BJ (cell line): ENCODE results near the gene SFI1. TPM values are rescaled to one million over a fixed set of nuclear protein-coding genes. Genes with fewer than 3 reads are reported as not detected.

Experiments used
- CTCF ChIA-PET: fragments of 350-600 bp; formaldehyde crosslinking; extraction: SDS; loops from one replicate; lab custom pipeline; 2021; ENCODE audit warnings: antibody characterized with exemption, inconsistent platforms; lab: Yijun Ruan, JAX
- POLR2A ChIA-PET: fragments of 300-600 bp; sonication (Branson Sonifier 250); formaldehyde crosslinking; extraction: SDS; loops from one replicate; lab custom pipeline; 2021; ENCODE audit warnings: antibody characterized with exemption; lab: Charles Lee
- DNase-seq: peaks from one replicate; pipeline ENCODE4 v3.0.0-alpha.2; 2011; ENCODE audit warnings: low read depth
- H3K27me3 ChIP-seq: 2 replicates; pipeline ENCODE4 v1.6.0; 2011; ENCODE audit warnings: low read length; ENCODE audit not compliant: control insufficient read depth, insufficient read depth
- H3K36me3 ChIP-seq: 2 replicates; pipeline ENCODE4 v1.5.1; 2011; ENCODE audit warnings: low read length; ENCODE audit not compliant: control insufficient read depth, insufficient read depth
- H3K4me3 ChIP-seq: 2 replicates; pipeline ENCODE4 v1.5.1; 2011; ENCODE audit warnings: low read depth, mild to moderate bottlenecking, control low read depth, low read length
- CTCF ChIP-seq: IDR thresholded peaks from 2 replicates; pipeline ENCODE4 v1.5.1; 2011; ENCODE audit warnings: low read depth, mild to moderate bottlenecking, control low read depth, inconsistent platforms, low read length, moderate library complexity; ENCODE audit not compliant: insufficient read depth
- polyA plus RNA-seq: library from polyadenylated mRNA; depleted of rRNA; stranded (reverse); fragments of >200 nt; gene quantifications from 2 replicates; pipeline ENCODE4 v1.2.3, GENCODE V29; 2011

The SFI1 gene
- polyA plus RNA-seq, 1 experiment, result 7.1 TPM

DNA sequence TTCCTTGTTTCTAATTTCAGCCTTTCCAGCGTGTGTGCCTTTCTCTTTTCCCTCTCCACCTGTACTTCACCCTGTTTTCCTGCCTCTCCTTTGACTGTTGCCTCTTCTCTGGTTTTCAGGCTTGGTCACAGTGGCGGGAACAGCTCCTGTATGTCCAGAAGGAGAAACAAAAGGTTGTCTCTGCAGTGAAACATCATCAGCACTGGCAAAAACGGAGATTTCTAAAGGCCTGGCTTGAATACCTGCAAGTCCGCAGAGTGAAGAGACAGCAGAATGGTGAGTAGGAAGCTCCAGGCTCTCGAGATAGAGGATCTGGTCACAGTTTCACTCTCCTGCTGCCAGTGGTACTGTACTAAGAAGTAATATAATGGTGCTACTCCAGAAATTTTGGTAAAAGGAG lies 76.6 kb downstream of the SFI1 start:
- Histone ChIP-seq H3K27me3 (no peaks in the 10 kb centered on the region), H3K4me3 (no peak overlapping the region), H3K36me3 (no peaks in the 10 kb centered on the region)
- ChIA-PET CTCF (interaction anchor here (0.6 to 1.4 kb wide), 4 partner anchors 11 to 55 kb away, joined by 3 to 6 read pairs (median 4); no protein-coding TSS in a partner anchor), POLR2A (no interaction called here)
- DNase-seq, result no peak
- TF ChIP-seq CTCF, result no peak

DNA sequence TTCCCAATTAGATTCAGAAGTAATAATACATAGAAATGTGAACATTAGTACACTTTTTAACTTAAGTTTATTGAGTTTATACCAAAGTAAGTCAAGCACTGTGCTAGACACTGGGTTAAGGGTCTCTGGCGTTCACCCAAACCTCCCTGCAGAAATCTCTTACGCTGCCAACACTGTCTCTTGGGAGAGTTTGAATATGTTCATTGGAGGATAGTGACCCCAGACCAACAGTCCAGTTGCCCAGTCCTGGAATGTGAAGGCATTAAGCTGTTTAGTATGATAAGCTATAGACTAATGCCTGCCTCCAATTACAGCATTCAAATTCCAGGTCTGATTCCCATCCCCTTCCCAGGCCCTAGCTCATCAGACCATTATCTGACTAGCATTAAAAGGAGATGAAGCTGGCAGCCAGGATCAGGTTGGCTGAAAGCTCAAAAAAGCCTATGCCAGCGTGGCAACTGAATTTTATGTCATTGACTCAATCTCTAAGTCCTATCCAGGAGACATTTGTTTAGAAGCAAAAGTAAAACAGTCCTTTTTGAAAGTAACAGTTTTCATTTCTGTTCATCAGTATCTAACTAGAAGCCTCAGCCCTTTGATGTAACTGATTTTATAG lies 77.8 kb downstream of the SFI1 start:
- POLR2A ChIA-PET, result no interaction called here
- no peaks in the 10 kb centered on the region for H3K27me3 ChIP-seq
- DNase-seq, result no peak
- H3K4me3 ChIP-seq, result no peak overlapping the region
- CTCF ChIA-PET, result interaction anchor here (1.1 kb wide), 1 partner anchor 13 kb away, joined by 5 read pairs; no protein-coding TSS in a partner anchor
- TF ChIP-seq CTCF, result no peak
- H3K36me3 ChIP-seq, result no peaks in the 10 kb centered on the region

DNA sequence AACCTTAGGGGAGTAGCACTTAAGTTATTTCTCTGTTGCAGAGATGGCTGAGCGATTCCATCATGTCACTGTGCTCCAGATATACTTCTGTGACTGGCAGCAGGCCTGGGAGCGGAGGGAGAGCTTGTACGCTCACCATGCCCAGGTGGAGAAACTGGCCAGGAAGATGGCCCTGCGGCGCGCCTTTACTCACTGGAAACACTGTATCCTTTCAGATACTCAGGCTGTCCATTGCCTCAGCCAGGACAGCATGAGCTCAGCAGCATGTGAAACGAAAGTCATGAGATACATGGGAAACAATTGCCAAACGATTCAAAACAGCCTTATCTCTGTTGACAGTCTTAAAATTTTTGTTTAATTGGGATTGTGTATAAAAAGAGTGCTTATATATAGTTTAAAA lies 78.9 kb downstream of the SFI1 start:
- no peak for TF ChIP-seq CTCF
- DNase-seq, result no peak
- CTCF ChIA-PET, result interaction anchor here (1.1 kb wide), 1 partner anchor 14 kb away, joined by 5 read pairs; no protein-coding TSS in a partner anchor
- Histone ChIP-seq H3K36me3 (no peaks in the 10 kb centered on the region), H3K4me3 (no peak overlapping the region), H3K27me3 (no peaks in the 10 kb centered on the region)
- POLR2A ChIA-PET, result no interaction called here

DNA sequence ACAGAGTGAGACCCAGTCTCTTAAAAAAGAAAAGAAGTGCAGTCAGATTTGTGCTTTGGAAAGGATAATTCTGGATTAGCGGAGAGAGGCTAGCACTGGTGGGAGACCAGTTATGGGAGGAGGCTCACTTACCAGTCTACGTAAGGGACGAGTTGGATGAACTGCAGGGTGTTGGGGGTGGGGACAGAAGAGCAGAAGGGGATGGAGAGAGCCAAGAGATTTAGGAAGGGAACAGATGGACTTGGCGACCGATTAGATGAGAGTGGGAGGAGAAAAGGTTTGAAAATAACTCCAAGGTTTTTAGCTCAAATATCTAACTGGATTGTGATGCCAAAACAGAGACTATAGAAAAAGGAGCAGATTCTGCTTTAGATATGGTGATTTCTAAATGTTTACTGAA lies 81.4 kb downstream of the SFI1 start:
- ChIA-PET CTCF (no interaction called here), POLR2A (no interaction called here)
- no peak for DNase-seq
- Histone ChIP-seq H3K36me3 (no peaks in the 10 kb centered on the region), H3K27me3 (no peaks in the 10 kb centered on the region), H3K4me3 (no peak overlapping the region)
- no peak for TF ChIP-seq CTCF

GRCh38 chr22:31578171-31578570 lies 81.8 kb downstream of the SFI1 start:
- no peak for TF ChIP-seq CTCF
- ChIA-PET POLR2A (no interaction called here), CTCF (no interaction called here)
- no peak for DNase-seq
- no peak overlapping the region for H3K4me3 ChIP-seq
- H3K27me3 ChIP-seq, result no peaks in the 10 kb centered on the region
- H3K36me3 ChIP-seq, result no peaks in the 10 kb centered on the region
